ENCODE data around the gene PPP2R1B. TPM values are rescaled to one million over a fixed set of nuclear protein-coding genes. Genes with fewer than 3 reads are reported as not detected.

The PPP2R1B gene
- polyA plus RNA-seq, 1 donor from 2014 or later, result 10.4 TPM

GRCh38 chr11:111697933-111698371 lies 68.2 kb downstream of the PPP2R1B start:
- H4K20me1 ChIP-seq (ENCODE audit: insufficient read depth), result no peaks in the 10 kb centered on the region
- H3K4me3 ChIP-seq (ENCODE audit: low read length), result no peak overlapping the region
- no peak overlapping the region for H3K9ac ChIP-seq (ENCODE audit: low read length)
- H3K27me3 ChIP-seq (ENCODE audit: insufficient read depth, low read depth, low read length), result no peaks in the 10 kb centered on the region
- no peaks in the 10 kb centered on the region for H3K9me3 ChIP-seq (ENCODE audit: low read length)
- H3K79me2 ChIP-seq (replicated peaks; ENCODE audit: insufficient read depth, low read length), result no peaks in the 10 kb centered on the region
- H3F3A ChIP-seq (ENCODE audit: insufficient read depth, low read length, poor library complexity, severe bottlenecking), result no peaks in the 10 kb centered on the region
- no peak for TF ChIP-seq CTCF (IDR thresholded peaks at IDR 0.05; ENCODE audit: poor library complexity, severe bottlenecking)
- no peak for TF ChIP-seq TAF1 (IDR thresholded peaks at IDR 0.05; ENCODE audit: low read depth)
- no peak for TF ChIP-seq POLR2AphosphoS5 (IDR thresholded peaks at IDR 0.05)
- TF ChIP-seq SMC3 (conservative IDR thresholded peaks at IDR 0.05; ENCODE audit: poor library complexity), result no peak
- no peak for TF ChIP-seq MXI1 (conservative IDR thresholded peaks at IDR 0.05; ENCODE audit: poor library complexity, severe bottlenecking)
- TF ChIP-seq EP300 (conservative IDR thresholded peaks at IDR 0.05; ENCODE audit: poor library complexity, severe bottlenecking), result no peak
- no peak for TF ChIP-seq EZH2 (IDR thresholded peaks at IDR 0.05; ENCODE audit: borderline replicate concordance, insufficient read depth, low read length, poor library complexity, severe bottlenecking)
- no peak for TF ChIP-seq RAD21 (conservative IDR thresholded peaks at IDR 0.05)
- TF ChIP-seq, protein P1, sequence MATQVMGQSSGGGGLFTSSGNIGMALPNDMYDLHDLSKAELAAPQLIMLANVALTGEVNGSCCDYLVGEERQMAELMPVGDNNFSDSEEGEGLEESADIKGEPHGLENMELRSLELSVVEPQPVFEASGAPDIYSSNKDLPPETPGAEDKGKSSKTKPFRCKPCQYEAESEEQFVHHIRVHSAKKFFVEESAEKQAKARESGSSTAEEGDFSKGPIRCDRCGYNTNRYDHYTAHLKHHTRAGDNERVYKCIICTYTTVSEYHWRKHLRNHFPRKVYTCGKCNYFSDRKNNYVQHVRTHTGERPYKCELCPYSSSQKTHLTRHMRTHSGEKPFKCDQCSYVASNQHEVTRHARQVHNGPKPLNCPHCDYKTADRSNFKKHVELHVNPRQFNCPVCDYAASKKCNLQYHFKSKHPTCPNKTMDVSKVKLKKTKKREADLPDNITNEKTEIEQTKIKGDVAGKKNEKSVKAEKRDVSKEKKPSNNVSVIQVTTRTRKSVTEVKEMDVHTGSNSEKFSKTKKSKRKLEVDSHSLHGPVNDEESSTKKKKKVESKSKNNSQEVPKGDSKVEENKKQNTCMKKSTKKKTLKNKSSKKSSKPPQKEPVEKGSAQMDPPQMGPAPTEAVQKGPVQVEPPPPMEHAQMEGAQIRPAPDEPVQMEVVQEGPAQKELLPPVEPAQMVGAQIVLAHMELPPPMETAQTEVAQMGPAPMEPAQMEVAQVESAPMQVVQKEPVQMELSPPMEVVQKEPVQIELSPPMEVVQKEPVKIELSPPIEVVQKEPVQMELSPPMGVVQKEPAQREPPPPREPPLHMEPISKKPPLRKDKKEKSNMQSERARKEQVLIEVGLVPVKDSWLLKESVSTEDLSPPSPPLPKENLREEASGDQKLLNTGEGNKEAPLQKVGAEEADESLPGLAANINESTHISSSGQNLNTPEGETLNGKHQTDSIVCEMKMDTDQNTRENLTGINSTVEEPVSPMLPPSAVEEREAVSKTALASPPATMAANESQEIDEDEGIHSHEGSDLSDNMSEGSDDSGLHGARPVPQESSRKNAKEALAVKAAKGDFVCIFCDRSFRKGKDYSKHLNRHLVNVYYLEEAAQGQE (IDR thresholded peaks at IDR 0.05; ENCODE audit: borderline replicate concordance), result no peak
- no peak overlapping the region for H2AFZ ChIP-seq (ENCODE audit: low read depth, low read length)
- H3K9me2 ChIP-seq (ENCODE audit: insufficient read depth, low read length), result no peaks in the 10 kb centered on the region
- H3K36me3 ChIP-seq (ENCODE audit: insufficient read depth, low read length), result no peaks in the 10 kb centered on the region
- no peak overlapping the region for H3K4me2 ChIP-seq (ENCODE audit: low read length)
- no peak overlapping the region for H3K27ac ChIP-seq (ENCODE audit: low read length)

DNA sequence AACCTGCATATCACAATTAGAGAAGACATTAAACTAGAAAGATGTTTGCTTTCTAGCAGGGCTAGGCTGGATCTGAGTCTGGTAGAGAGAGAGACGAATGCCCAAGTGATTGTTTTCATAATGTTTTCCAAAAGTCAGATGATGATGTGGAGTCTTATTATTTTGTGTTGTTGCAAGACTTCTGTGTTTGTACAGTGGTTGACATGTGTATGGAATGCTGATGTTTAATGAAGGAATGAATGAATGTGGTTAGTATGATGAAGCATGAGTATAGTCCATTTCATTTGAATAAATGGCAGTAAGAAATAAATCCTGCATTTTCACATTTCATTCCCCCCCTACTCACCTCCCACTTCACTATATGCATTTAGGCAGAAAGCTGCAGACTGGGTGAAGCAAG lies 69.6 kb downstream of the PPP2R1B start:
- Histone ChIP-seq H2AFZ (ENCODE audit: low read depth, low read length) (no peak overlapping the region), H3K4me2 (ENCODE audit: low read length) (no peak overlapping the region), H3K27ac (ENCODE audit: low read length) (no peak overlapping the region), H3K27me3 (ENCODE audit: insufficient read depth, low read depth, low read length) (no peaks in the 10 kb centered on the region), H3K9ac (ENCODE audit: low read length) (no peak overlapping the region), H3K4me3 (ENCODE audit: low read length) (no peak overlapping the region), H4K20me1 (ENCODE audit: insufficient read depth) (no peaks in the 10 kb centered on the region), H3K9me2 (ENCODE audit: insufficient read depth, low read length) (no peaks in the 10 kb centered on the region), H3K36me3 (ENCODE audit: insufficient read depth, low read length) (no peaks in the 10 kb centered on the region), H3F3A (ENCODE audit: insufficient read depth, low read length, poor library complexity, severe bottlenecking) (no peaks in the 10 kb centered on the region), H3K79me2 (replicated peaks; ENCODE audit: insufficient read depth, low read length) (no peaks in the 10 kb centered on the region), H3K9me3 (ENCODE audit: low read length) (no peaks in the 10 kb centered on the region)
- TF ChIP-seq POLR2AphosphoS5 (IDR thresholded peaks at IDR 0.05), result no peak
- TF ChIP-seq CTCF (IDR thresholded peaks at IDR 0.05; ENCODE audit: poor library complexity, severe bottlenecking), result no peak
- no peak for TF ChIP-seq TAF1 (IDR thresholded peaks at IDR 0.05; ENCODE audit: low read depth)
- no peak for TF ChIP-seq SMC3 (conservative IDR thresholded peaks at IDR 0.05; ENCODE audit: poor library complexity)
- TF ChIP-seq, protein P1 (IDR thresholded peaks at IDR 0.05; ENCODE audit: borderline replicate concordance), result no peak
- no peak for TF ChIP-seq EP300 (conservative IDR thresholded peaks at IDR 0.05; ENCODE audit: poor library complexity, severe bottlenecking)
- no peak for TF ChIP-seq MXI1 (conservative IDR thresholded peaks at IDR 0.05; ENCODE audit: poor library complexity, severe bottlenecking)
- TF ChIP-seq RAD21 (conservative IDR thresholded peaks at IDR 0.05), result no peak
- TF ChIP-seq EZH2 (IDR thresholded peaks at IDR 0.05; ENCODE audit: borderline replicate concordance, insufficient read depth, low read length, poor library complexity, severe bottlenecking), result no peak

Measured in neural cell (in vitro differentiated cells).